Measurements from ENCODE around the gene GALNT2. TPM values are rescaled to one million over a fixed set of nuclear protein-coding genes. Genes with fewer than 3 reads are reported as not detected.

Gene GALNT2
- total and polyA plus RNA-seq, 2 donors (not counting 1 experiment from before 2014, with no cell fraction given): 19.0 to 184 TPM

DNA sequence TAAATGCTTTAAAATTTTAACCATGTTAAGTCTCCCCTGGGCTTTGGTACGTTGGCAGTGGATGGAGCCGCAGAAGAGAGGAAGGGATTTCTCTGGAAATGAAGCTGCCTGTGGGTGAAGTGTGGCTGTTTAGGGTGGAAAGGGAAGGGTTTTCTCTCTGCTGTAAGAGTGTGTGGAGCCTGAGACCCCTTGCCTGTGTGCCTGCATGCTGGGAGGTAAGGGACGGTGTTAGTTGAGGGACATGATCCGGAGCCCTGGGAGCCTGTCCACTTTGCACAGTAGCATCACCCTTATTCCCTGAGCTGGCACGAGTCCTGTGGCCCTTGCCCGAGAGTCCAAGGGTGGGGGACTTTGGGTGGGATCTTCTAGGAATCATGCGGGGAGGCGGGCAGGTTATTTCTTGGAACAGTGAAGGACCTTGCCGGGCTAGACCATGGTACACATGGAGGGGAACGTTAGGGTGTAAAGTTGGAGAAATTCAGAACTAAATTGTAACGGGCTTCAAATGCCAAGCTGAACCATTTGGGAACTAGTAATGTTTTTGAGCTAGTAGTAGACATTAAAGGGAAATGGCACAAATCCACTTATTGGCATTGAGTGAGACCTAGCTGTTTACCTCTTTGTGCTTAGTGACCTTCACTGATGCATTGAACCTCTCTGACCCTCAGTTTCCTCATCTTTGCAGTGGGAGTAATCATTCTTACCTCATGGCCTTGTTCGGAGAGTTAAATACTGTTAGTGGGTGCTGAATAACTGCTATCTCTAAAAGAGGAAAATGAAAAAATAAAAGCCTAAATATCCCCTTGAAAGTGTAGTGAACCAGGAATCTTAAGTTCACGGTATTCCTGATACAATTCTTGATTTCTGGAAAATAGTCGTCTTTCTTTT lies 3.5 kb downstream of the GALNT2 start:
- ATAC-seq (ENCODE audit: low read depth) (no peak), DNase-seq (no peak)
- Histone ChIP-seq H3K4me1 (ENCODE audit: control insufficient read depth in 2 of 2, insufficient read depth in 2 of 2, low read length in 2 of 2) (peaks cover 18 to 20% of the 10 kb centered on the region in 2 donors), H3K4me3 (ENCODE audit: control extremely low read depth in 1 of 5, extremely low read depth in 1 of 5, insufficient read depth in 1 of 5, low read depth in 2 of 5, low read length in 4 of 5) (no peak overlapping the region), H3K9ac (ENCODE audit: low read length) (no peak overlapping the region), H4K20me1 (ENCODE audit: control insufficient read depth, insufficient read depth, low read length, poor library complexity, severe bottlenecking) (peaks cover 70% of the 10 kb centered on the region), H3K36me3 (replicated peaks in 1 of 2; ENCODE audit: control extremely low read depth in 1 of 2, control insufficient read depth in 1 of 2, extremely low read depth in 1 of 2, insufficient read depth in 2 of 2, low read length in 1 of 2) (peaks cover 0 to 6% of the 10 kb centered on the region in 2 experiments), H3K9me3 (ENCODE audit: control extremely low read depth in 1 of 3, control insufficient read depth in 2 of 3, insufficient read depth in 1 of 3, low read length in 2 of 3) (no peaks in the 10 kb centered on the region), H2AFZ (ENCODE audit: insufficient read depth, low read depth, low read length, poor library complexity, severe bottlenecking) (no peak overlapping the region), H3K79me2 (ENCODE audit: control insufficient read depth, insufficient read depth, low read length) (peaks cover 81% of the 10 kb centered on the region), H3K4me2 (replicated peaks; ENCODE audit: low read depth, low read length, poor library complexity, severe bottlenecking) (no peak overlapping the region), H3K27me3 (replicated peaks in 1 of 4; ENCODE audit: control extremely low read depth in 1 of 4, control insufficient read depth in 3 of 4, insufficient read depth in 4 of 4, low read length in 3 of 4) (no peaks in the 10 kb centered on the region), H3K27ac (ENCODE audit: low read length in 2 of 2) (no peak overlapping the region)
- H3K27me3 Mint-ChIP-seq: no peaks in the 10 kb centered on the region
- 94% methylated on average over 9 of the region's 14 CpGs for WGBS (ENCODE audit: insufficient coverage)
- POLR2A ChIA-PET: interaction anchor here (0.9 kb wide), 1 partner anchor 52 kb away, joined by 10 read pairs; no protein-coding TSS in a partner anchor
- H3K4me3 Mint-ChIP-seq: peak overlapping the region; percentile 96
- peaks cover 55% of the 10 kb centered on the region for H3K4me1 Mint-ChIP-seq
- no peaks in the 10 kb centered on the region for H3K9me3 Mint-ChIP-seq (ENCODE audit: insufficient read depth)
- TF ChIP-seq, protein P1, sequence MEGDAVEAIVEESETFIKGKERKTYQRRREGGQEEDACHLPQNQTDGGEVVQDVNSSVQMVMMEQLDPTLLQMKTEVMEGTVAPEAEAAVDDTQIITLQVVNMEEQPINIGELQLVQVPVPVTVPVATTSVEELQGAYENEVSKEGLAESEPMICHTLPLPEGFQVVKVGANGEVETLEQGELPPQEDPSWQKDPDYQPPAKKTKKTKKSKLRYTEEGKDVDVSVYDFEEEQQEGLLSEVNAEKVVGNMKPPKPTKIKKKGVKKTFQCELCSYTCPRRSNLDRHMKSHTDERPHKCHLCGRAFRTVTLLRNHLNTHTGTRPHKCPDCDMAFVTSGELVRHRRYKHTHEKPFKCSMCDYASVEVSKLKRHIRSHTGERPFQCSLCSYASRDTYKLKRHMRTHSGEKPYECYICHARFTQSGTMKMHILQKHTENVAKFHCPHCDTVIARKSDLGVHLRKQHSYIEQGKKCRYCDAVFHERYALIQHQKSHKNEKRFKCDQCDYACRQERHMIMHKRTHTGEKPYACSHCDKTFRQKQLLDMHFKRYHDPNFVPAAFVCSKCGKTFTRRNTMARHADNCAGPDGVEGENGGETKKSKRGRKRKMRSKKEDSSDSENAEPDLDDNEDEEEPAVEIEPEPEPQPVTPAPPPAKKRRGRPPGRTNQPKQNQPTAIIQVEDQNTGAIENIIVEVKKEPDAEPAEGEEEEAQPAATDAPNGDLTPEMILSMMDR (IDR thresholded peaks at IDR 0.05): no peak
- TF ChIP-seq EZH2 (IDR thresholded peaks at IDR 0.05; ENCODE audit: borderline replicate concordance, insufficient read depth, low read depth, low read length, poor library complexity, severe bottlenecking): no peak
- H3K27ac Mint-ChIP-seq: peak overlapping the region; percentile 46
- intact Hi-C loops (cut with micrococcal nuclease): no loop called here
- CTCF ChIA-PET: interaction anchor here (1.2 to 3.1 kb wide), 2 partner anchors 8 to 409 kb away, joined by 3 to 9 read pairs; no protein-coding TSS in a partner anchor

DNA sequence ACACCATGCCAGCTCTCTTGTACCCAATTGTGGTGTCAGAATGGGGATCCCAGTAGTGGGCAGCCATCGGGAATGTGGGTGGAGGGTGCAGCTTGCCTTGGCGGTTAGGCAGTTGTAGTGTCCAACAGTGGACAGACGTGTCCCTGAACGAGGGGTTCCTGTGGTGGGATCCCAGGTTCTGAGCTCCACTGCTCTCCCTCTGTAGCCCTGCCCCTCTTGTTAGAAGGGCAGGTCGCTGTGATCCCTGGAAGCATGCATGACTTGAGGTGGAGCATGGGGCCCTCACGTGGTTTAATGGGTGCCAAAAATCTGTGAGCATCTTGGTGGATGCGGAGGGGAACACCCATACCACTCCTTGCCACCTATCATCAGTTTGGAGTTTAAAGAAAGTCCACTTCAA lies 4.3 kb downstream of the GALNT2 start:
- ATAC-seq (ENCODE audit: low read depth) (no peak), DNase-seq (no peak)
- Histone ChIP-seq H4K20me1 (ENCODE audit: control insufficient read depth, insufficient read depth, low read length, poor library complexity, severe bottlenecking) (peaks cover 78% of the 10 kb centered on the region), H3K4me2 (replicated peaks; ENCODE audit: low read depth, low read length, poor library complexity, severe bottlenecking) (no peak overlapping the region), H3K27me3 (replicated peaks in 1 of 4; ENCODE audit: control extremely low read depth in 1 of 4, control insufficient read depth in 3 of 4, insufficient read depth in 4 of 4, low read length in 3 of 4) (no peaks in the 10 kb centered on the region), H3K4me1 (ENCODE audit: control insufficient read depth in 2 of 2, insufficient read depth in 2 of 2, low read length in 2 of 2) (peaks cover 12 to 16% of the 10 kb centered on the region in 2 donors), H2AFZ (ENCODE audit: insufficient read depth, low read depth, low read length, poor library complexity, severe bottlenecking) (no peak overlapping the region), H3K36me3 (replicated peaks in 1 of 2; ENCODE audit: control extremely low read depth in 1 of 2, control insufficient read depth in 1 of 2, extremely low read depth in 1 of 2, insufficient read depth in 2 of 2, low read length in 1 of 2) (peaks cover 0 to 6% of the 10 kb centered on the region in 2 experiments), H3K9me3 (ENCODE audit: control extremely low read depth in 1 of 3, control insufficient read depth in 2 of 3, insufficient read depth in 1 of 3, low read length in 2 of 3) (no peaks in the 10 kb centered on the region), H3K9ac (ENCODE audit: low read length) (no peak overlapping the region), H3K27ac (ENCODE audit: low read length in 2 of 2) (no peak overlapping the region), H3K4me3 (ENCODE audit: control extremely low read depth in 1 of 5, extremely low read depth in 1 of 5, insufficient read depth in 1 of 5, low read depth in 2 of 5, low read length in 4 of 5) (no peak overlapping the region), H3K79me2 (ENCODE audit: control insufficient read depth, insufficient read depth, low read length) (peaks cover 88% of the 10 kb centered on the region)
- TF ChIP-seq, protein P1 (IDR thresholded peaks at IDR 0.05): no peak
- TF ChIP-seq EZH2 (IDR thresholded peaks at IDR 0.05; ENCODE audit: borderline replicate concordance, insufficient read depth, low read depth, low read length, poor library complexity, severe bottlenecking): no peak
- Mint-ChIP-seq H3K4me1 (peaks cover 56% of the 10 kb centered on the region), H3K27me3 (no peaks in the 10 kb centered on the region), H3K4me3 (peak overlapping the region; percentile 52), H3K27ac (no peak overlapping the region), H3K9me3 (ENCODE audit: insufficient read depth) (no peaks in the 10 kb centered on the region)
- intact Hi-C loops (cut with micrococcal nuclease): no loop called here
- WGBS (ENCODE audit: insufficient coverage): 100% methylated on average over 4 of the region's 7 CpGs
- CTCF ChIA-PET: interaction anchor here (3.1 kb wide), 1 partner anchor 410 kb away, joined by 9 read pairs; no protein-coding TSS in a partner anchor
- POLR2A ChIA-PET: no interaction called here
